HUES64 (cell line): Measurements from ENCODE around the gene OPN4.

Source experiments
- H3K27ac ChIP-seq: 2 replicates; pipeline ENCODE4 v1.7.0; 2013; ENCODE audit warnings: low read depth, low read length, inconsistent platforms
- H3K27me3 ChIP-seq: 2 replicates; pipeline ENCODE4 v1.6.1; 2013; ENCODE audit warnings: mild to moderate bottlenecking, low read length; ENCODE audit not compliant: insufficient read depth
- H3K36me3 ChIP-seq: 2 replicates; pipeline ENCODE4 v1.6.1; 2013; ENCODE audit warnings: mild to moderate bottlenecking, low read length; ENCODE audit not compliant: insufficient read depth
- H3K4me1 ChIP-seq: 2 replicates; pipeline ENCODE4 v1.6.1; 2013; ENCODE audit warnings: mild to moderate bottlenecking, low read length, moderate library complexity; ENCODE audit not compliant: insufficient read depth
- H3K4me3 ChIP-seq: 2 replicates; pipeline ENCODE4 v1.5.1; 2013; ENCODE audit warnings: mild to moderate bottlenecking, low read length, moderate library complexity
- H3K9ac ChIP-seq: 2 replicates; pipeline ENCODE4 v1.6.1; 2013; ENCODE audit warnings: mild to moderate bottlenecking, low read depth, low read length
- H3K9me3 ChIP-seq: 2 replicates; pipeline ENCODE4 v1.6.1; 2013; ENCODE audit warnings: low read depth, low read length; ENCODE audit not compliant: insufficient read depth
- whole genome bisulfite sequencing: fragments of 150-250, 120-280 bp; methylation state at CpG from one replicate; pipeline ENCODE4 v1.1.7; 2013; ENCODE audit warnings: missing lambda C conversion rate; 5-methylcytosine and 5-hydroxymethylcytosine counted together

OPN4 gene

GRCh38 chr10:86685893-86686632 lies 31.7 kb downstream of the OPN4 start:
- peaks cover 14% of the 10 kb centered on the region for H3K4me1 ChIP-seq
- no peak overlapping the region for H3K4me3 ChIP-seq
- H3K9me3 ChIP-seq, result no peaks in the 10 kb centered on the region
- no peak overlapping the region for H3K27ac ChIP-seq
- no peak overlapping the region for H3K9ac ChIP-seq
- WGBS, result 83% methylated on average over 12 of the region's 13 CpGs
- H3K36me3 ChIP-seq, result no peaks in the 10 kb centered on the region
- H3K27me3 ChIP-seq, result no peaks in the 10 kb centered on the region

GRCh38 chr10:86686972-86687371 lies 32.6 kb downstream of the OPN4 start:
- H3K4me1 ChIP-seq, result peaks cover 14% of the 10 kb centered on the region
- H3K9me3 ChIP-seq, result no peaks in the 10 kb centered on the region
- H3K27me3 ChIP-seq, result no peaks in the 10 kb centered on the region
- H3K27ac ChIP-seq, result no peak overlapping the region
- no peak overlapping the region for H3K9ac ChIP-seq
- H3K36me3 ChIP-seq, result no peaks in the 10 kb centered on the region
- WGBS, result 97% methylated on average over 19 of the region's 19 CpGs
- H3K4me3 ChIP-seq, result no peak overlapping the region

GRCh38 chr10:86687750-86688149 lies 33.4 kb downstream of the OPN4 start:
- no peak overlapping the region for H3K27ac ChIP-seq
- H3K36me3 ChIP-seq, result no peaks in the 10 kb centered on the region
- H3K9ac ChIP-seq, result no peak overlapping the region
- H3K4me3 ChIP-seq, result no peak overlapping the region
- no peaks in the 10 kb centered on the region for H3K27me3 ChIP-seq
- H3K9me3 ChIP-seq, result no peaks in the 10 kb centered on the region
- H3K4me1 ChIP-seq, result peaks cover 14% of the 10 kb centered on the region
- 83% methylated on average over 2 of the region's 4 CpGs for WGBS

GRCh38 chr10:86688398-86688921 lies 34.1 kb downstream of the OPN4 start:
- Histone ChIP-seq H3K9ac (no peak overlapping the region), H3K36me3 (no peaks in the 10 kb centered on the region), H3K4me3 (no peak overlapping the region), H3K9me3 (no peaks in the 10 kb centered on the region), H3K27ac (no peak overlapping the region), H3K27me3 (no peaks in the 10 kb centered on the region), H3K4me1 (peaks cover 17% of the 10 kb centered on the region)
- 50% methylated on average over 8 of the region's 8 CpGs for WGBS

- WGBS, result 95% methylated on average over 13 of the region's 13 CpGs
- Histone ChIP-seq H3K36me3 (no peaks in the 10 kb centered on the region), H3K4me3 (no peak overlapping the region), H3K27ac (no peak overlapping the region), H3K9me3 (no peaks in the 10 kb centered on the region), H3K9ac (no peak overlapping the region), H3K4me1 (peaks cover 24% of the 10 kb centered on the region), H3K27me3 (no peaks in the 10 kb centered on the region)
Observed at GRCh38 chr10:86689146-86689545, 34.8 kb downstream of the OPN4 start.

GRCh38 chr10:86690231-86690630 lies 35.9 kb downstream of the OPN4 start:
- Histone ChIP-seq H3K4me1 (peaks cover 17% of the 10 kb centered on the region), H3K27ac (no peak overlapping the region), H3K9ac (no peak overlapping the region), H3K27me3 (no peaks in the 10 kb centered on the region), H3K36me3 (no peaks in the 10 kb centered on the region), H3K4me3 (no peak overlapping the region), H3K9me3 (no peaks in the 10 kb centered on the region)
- 92% methylated on average over 5 of the region's 5 CpGs for WGBS

- no peaks in the 10 kb centered on the region for H3K27me3 ChIP-seq
- 97% methylated on average over 3 of the region's 3 CpGs for WGBS
- H3K4me1 ChIP-seq, result peaks cover 14% of the 10 kb centered on the region
- H3K36me3 ChIP-seq, result no peaks in the 10 kb centered on the region
- no peak overlapping the region for H3K27ac ChIP-seq
- H3K9me3 ChIP-seq, result no peaks in the 10 kb centered on the region
- no peak overlapping the region for H3K9ac ChIP-seq
- H3K4me3 ChIP-seq, result no peak overlapping the region
Observed at GRCh38 chr10:86690657-86691084, 36.3 kb downstream of the OPN4 start.

- H3K36me3 ChIP-seq, result no peaks in the 10 kb centered on the region
- no peak overlapping the region for H3K27ac ChIP-seq
- H3K27me3 ChIP-seq, result no peaks in the 10 kb centered on the region
- H3K9ac ChIP-seq, result no peak overlapping the region
- H3K4me3 ChIP-seq, result no peak overlapping the region
- WGBS, result 93% methylated on average over 14 of the region's 14 CpGs
- H3K9me3 ChIP-seq, result no peaks in the 10 kb centered on the region
- H3K4me1 ChIP-seq, result peaks cover 17% of the 10 kb centered on the region
Observed at GRCh38 chr10:86691333-86692022, 37.1 kb downstream of the OPN4 start.

GRCh38 chr10:86692023-86692514 lies 37.7 kb downstream of the OPN4 start:
- Histone ChIP-seq H3K9me3 (no peaks in the 10 kb centered on the region), H3K27me3 (no peaks in the 10 kb centered on the region), H3K4me3 (no peak overlapping the region), H3K9ac (no peak overlapping the region), H3K36me3 (no peaks in the 10 kb centered on the region), H3K27ac (no peak overlapping the region), H3K4me1 (peaks cover 19% of the 10 kb centered on the region)
- 94% methylated on average over 8 of the region's 8 CpGs for WGBS

GRCh38 chr10:86692664-86693063 lies 38.3 kb downstream of the OPN4 start:
- H3K9ac ChIP-seq, result no peak overlapping the region
- 95% methylated on average over 7 of the region's 7 CpGs for WGBS

GRCh38 chr10:86693275-86693674 lies 38.9 kb downstream of the OPN4 start:
- Histone ChIP-seq H3K9ac (no peak overlapping the region), H3K9me3 (no peaks in the 10 kb centered on the region), H3K27me3 (no peaks in the 10 kb centered on the region), H3K4me1 (peaks cover 19% of the 10 kb centered on the region), H3K27ac (no peak overlapping the region), H3K36me3 (no peaks in the 10 kb centered on the region), H3K4me3 (no peak overlapping the region)
- 95% methylated on average over 2 of the region's 2 CpGs for WGBS

More at GRCh38 chr10:86692664-86693063, 38.3 kb downstream of the OPN4 start:
- Histone ChIP-seq H3K27ac (no peak overlapping the region), H3K36me3 (no peaks in the 10 kb centered on the region), H3K4me1 (peaks cover 19% of the 10 kb centered on the region), H3K9me3 (no peaks in the 10 kb centered on the region), H3K27me3 (no peaks in the 10 kb centered on the region), H3K4me3 (no peak overlapping the region)
